Stomach (tissue), 9 donors: ENCODE results near the gene FBXW11. TPM values are rescaled to one million over a fixed set of nuclear protein-coding genes. Genes with fewer than 3 reads are reported as not detected.

ENCODE experiments used
- DNase-seq, 2 donors: peaks; one replicate each; pipeline versions ENCODE4 v3.0.0 to v3.0.0-alpha.2; 2013 to 2019
- H3K27ac ChIP-seq, 5 donors: fragments of 200-600 bp in 4 of 5; sonication (generic) in 4 of 5; one replicate each; pipeline ENCODE4 v1.5.1; 2013 to 2019; ENCODE audit warnings: mild to moderate bottlenecking in 1 of 5, moderate library complexity in 1 of 5
- H3K27me3 ChIP-seq, 3 donors: fragments of 200-600 bp; sonication (generic); one replicate each; pipeline ENCODE4 v1.5.1; 2017 to 2019; ENCODE audit warnings: mixed run types in 1 of 3
- H3K36me3 ChIP-seq, 4 donors: fragments of 200-600 bp; sonication (generic); 1 replicate in 3 of 4; 2 replicates in 1 of 4; pipeline ENCODE4 v1.5.1; 2016 to 2019
- H3K4me1 ChIP-seq, 4 donors: fragments of 200-600 bp; sonication (generic); one replicate each; pipeline ENCODE4 v1.5.1; 2016 to 2019
- H3K4me3 ChIP-seq, 4 donors: fragments of 200-600 bp; sonication (generic) in 3 of 4; one replicate each; pipeline ENCODE4 v1.5.1; 2016 to 2019; ENCODE audit warnings: mild to moderate bottlenecking in 1 of 4
- H3K9me3 ChIP-seq, 4 donors: fragments of 200-600 bp; sonication (generic); one replicate each; pipeline ENCODE4 v1.5.1; 2016 to 2019
- EP300 ChIP-seq: sonication (generic); formaldehyde crosslinking; IDR thresholded peaks from one replicate; pipeline ENCODE4 v1.6.1; 2017; ENCODE audit warnings: antibody characterized with exemption
- POLR2A ChIP-seq, 4 donors: fragments of 450-650 bp; IDR thresholded peaks; one replicate each; pipeline ENCODE4 v1.6.1; 2016; ENCODE audit warnings: antibody characterized with exemption in 4 of 4, control low read depth in 2 of 4, mild to moderate bottlenecking in 1 of 4, moderate library complexity in 1 of 4
- POLR2AphosphoS5 ChIP-seq, 3 donors: sonication (generic); formaldehyde crosslinking; IDR thresholded peaks; one replicate each; pipeline ENCODE4 v1.6.1; 2016; ENCODE audit warnings: antibody characterized with exemption in 3 of 3
- WGBS, 5 donors: extraction: QIAGEN DNeasy Blood & Tissue Kit in 3 of 5; methylation state at CpG; one replicate each; pipeline versions ENCODE4 v1.1.5 to v1.1.7; 2013 to 2018; 5-methylcytosine and 5-hydroxymethylcytosine counted together
- intact Hi-C: fragments of 100-400 bp; cut with DNase I; formaldehyde crosslinking; loops from one replicate; pipeline ENCODE4 v1.15.1; 2023; ENCODE audit warnings: low total_unique reads
- polyA plus RNA-seq, 3 donors: library from polyadenylated mRNA; stranded (reverse); fragments of 200-250 nt; gene quantifications; one replicate each; pipeline ENCODE4 v1.2.3, GENCODE V29; 2013
- total RNA-seq, 5 donors: library from RNA; depleted of rRNA; stranded (reverse); fragments of >200 nt; gene quantifications; one replicate each; pipeline versions ENCODE4 v1.1.0 to v1.2.3, GENCODE V29; 2014 to 2016
- TF ChIP-seq, protein P1 (sequence below), 7 experiments: fragments of 450-650 bp in 4 of 7; fragments of 200-600 bp in 3 of 7; sonication (generic) in 3 of 7; IDR thresholded peaks; one replicate each; pipeline ENCODE4 v1.5.1; 2016 to 2019; ENCODE audit warnings: antibody characterized with exemption in 7 of 7, control low read depth in 2 of 7, mild to moderate bottlenecking in 1 of 7
- donor health status: healthy with polysubstance abuse.
- donor health status: Bipolar disorder and iron deficiency.
- donor health status: healthy.

Gene FBXW11
- total and polyA plus RNA-seq, 8 donors = 4.3 to 117 (median 25.5) TPM

DNA sequence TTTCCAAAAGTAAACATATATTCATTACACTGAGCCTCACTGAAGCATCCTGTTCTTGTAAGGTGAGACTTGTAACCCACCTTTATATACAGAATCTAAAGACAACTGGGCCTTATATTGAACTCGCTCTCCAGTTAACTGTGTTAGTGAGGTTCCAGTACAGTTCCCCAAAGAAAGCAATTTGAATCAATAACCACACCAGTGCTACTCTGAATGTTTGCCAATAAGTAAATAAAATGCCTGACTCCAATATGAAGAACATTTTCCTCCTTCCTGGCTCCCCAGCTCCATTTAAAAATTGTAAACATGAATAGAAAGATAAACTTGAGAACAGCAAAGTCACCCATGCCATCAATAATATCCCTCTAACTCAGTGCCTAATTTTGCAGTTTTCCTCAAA is 50.1 kb downstream of the FBXW11 start:
- H3K4me3 ChIP-seq = no peak overlapping the region
- peak overlapping the region in 4 of 5 donors; percentile 49 to 81 (median 63) for H3K27ac ChIP-seq
- no peaks in the 10 kb centered on the region for H3K27me3 ChIP-seq
- WGBS, 5 donors = 31 to 65% (median 52%) methylated on average over 1 of the region's 1 CpG
- DNase-seq = no peak
- H3K9me3 ChIP-seq = no peaks in the 10 kb centered on the region
- intact Hi-C loops = no loop called here
- H3K4me1 ChIP-seq = peaks cover 62 to 81% (median 72%) of the 10 kb centered on the region in 4 donors
- TF ChIP-seq, protein P1, sequence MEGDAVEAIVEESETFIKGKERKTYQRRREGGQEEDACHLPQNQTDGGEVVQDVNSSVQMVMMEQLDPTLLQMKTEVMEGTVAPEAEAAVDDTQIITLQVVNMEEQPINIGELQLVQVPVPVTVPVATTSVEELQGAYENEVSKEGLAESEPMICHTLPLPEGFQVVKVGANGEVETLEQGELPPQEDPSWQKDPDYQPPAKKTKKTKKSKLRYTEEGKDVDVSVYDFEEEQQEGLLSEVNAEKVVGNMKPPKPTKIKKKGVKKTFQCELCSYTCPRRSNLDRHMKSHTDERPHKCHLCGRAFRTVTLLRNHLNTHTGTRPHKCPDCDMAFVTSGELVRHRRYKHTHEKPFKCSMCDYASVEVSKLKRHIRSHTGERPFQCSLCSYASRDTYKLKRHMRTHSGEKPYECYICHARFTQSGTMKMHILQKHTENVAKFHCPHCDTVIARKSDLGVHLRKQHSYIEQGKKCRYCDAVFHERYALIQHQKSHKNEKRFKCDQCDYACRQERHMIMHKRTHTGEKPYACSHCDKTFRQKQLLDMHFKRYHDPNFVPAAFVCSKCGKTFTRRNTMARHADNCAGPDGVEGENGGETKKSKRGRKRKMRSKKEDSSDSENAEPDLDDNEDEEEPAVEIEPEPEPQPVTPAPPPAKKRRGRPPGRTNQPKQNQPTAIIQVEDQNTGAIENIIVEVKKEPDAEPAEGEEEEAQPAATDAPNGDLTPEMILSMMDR (IDR thresholded peaks at IDR 0.05) = no peak
- TF ChIP-seq POLR2A (IDR thresholded peaks at IDR 0.05) (no peak), POLR2AphosphoS5 (IDR thresholded peaks at IDR 0.05) (no peak), EP300 (no peak)
- peaks cover 0 to 4% (median 0%) of the 10 kb centered on the region in 4 donors for H3K36me3 ChIP-seq

DNA sequence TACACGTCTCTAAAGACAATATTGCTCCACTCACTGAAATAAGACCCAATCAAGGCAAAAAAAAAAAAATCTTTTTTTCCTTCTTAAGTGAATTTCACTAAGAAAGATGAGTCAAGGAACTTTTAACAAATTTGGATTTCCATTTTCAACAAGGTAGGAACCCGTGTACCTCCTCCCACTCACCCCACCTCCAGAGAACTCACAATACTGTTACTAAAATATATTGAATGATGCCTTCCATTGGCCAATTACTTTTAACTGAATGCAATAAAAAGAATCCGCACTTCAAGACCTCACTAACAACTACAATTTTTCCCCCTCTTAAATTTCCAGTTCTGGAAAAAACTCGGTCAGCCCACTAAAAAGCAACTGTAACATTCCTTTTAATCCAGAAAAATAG is 50.7 kb downstream of the FBXW11 start:
- Histone ChIP-seq H3K27ac (peak overlapping the region in 3 of 5 donors; percentile 49 to 81 (median 60)), H3K36me3 (peaks cover 0 to 4% (median 0%) of the 10 kb centered on the region in 4 donors), H3K4me1 (peaks cover 59 to 76% (median 68%) of the 10 kb centered on the region in 4 donors), H3K9me3 (no peaks in the 10 kb centered on the region), H3K4me3 (no peak overlapping the region), H3K27me3 (no peaks in the 10 kb centered on the region)
- 75 to 81% (median 79%) methylated on average over 4 of the region's 4 CpGs for WGBS, 5 donors
- intact Hi-C loops = no loop called here
- TF ChIP-seq POLR2A (IDR thresholded peaks at IDR 0.05) (no peak), EP300 (no peak), POLR2AphosphoS5 (IDR thresholded peaks at IDR 0.05) (no peak)
- TF ChIP-seq, protein P1 (IDR thresholded peaks at IDR 0.05) = no peak
- no peak for DNase-seq

DNA sequence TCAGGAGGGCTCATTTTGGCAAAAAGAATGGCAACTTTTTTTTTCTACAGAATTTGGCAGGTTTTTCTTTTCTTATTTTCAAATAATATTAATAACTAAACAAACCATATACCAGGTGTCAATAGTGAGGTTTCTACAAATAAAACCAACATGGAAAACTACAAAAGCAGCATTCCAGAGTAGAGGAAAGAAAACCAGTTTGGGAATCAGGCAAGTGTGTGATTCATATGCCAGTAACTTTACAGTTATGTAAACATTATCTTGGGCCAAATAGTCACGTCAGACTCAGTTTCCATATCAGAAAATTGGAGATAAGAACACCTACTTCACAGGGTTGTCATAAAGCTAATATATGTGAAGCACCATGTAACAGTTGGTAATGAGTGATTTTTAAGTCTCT is 51.7 kb downstream of the FBXW11 start:
- Histone ChIP-seq H3K27me3 (no peaks in the 10 kb centered on the region), H3K4me3 (no peak overlapping the region), H3K36me3 (no peaks in the 10 kb centered on the region), H3K9me3 (no peaks in the 10 kb centered on the region), H3K27ac (peak overlapping the region in 4 of 5 donors; percentile 34 to 81 (median 63)), H3K4me1 (peaks cover 59 to 71% (median 66%) of the 10 kb centered on the region in 4 donors)
- WGBS, 5 donors = 6 to 31% (median 20%) methylated on average over 1 of the region's 1 CpG
- DNase-seq = no peak
- intact Hi-C loops = no loop called here
- peak in 1 of 3 donors; percentile 42 for TF ChIP-seq POLR2AphosphoS5 (IDR thresholded peaks at IDR 0.05)
- no peak for TF ChIP-seq EP300
- TF ChIP-seq POLR2A (IDR thresholded peaks at IDR 0.05) = no peak

DNA sequence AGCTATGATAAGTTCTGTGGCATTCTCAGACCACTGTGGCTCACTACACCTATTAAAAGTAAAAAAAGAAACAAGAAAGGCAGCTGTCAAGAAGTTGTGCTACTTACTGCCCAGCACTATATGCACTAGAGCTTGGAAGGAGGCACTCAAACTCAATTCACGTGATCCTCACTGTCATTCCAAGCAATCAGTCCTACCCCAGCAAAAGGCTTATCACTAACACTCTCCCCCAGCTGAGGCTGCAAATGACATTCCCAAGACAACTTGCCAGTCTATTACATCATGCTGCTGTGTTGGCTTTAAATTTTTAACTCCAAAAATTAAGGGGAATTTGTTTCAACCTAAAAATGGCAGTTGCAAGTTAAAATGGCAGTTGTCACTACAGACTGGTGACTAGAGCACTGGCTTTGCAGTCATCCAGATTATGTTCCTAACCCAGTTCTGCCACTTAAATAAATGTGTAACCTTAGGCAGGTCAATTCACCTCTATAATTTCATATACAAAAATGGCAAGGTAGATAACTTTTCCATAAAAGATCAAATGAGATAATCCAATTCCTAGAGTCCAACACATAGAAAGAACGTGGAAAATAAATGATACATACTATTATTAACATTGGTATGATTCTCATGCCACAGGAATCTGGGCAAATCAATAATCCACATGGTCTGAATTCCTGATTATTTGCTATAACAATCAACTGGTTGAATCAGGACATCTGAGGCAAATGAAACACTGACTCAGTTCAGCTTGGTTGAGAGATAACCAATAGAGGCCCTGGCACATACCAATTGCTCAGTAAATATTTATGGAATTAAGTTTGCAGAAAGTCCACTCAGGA is 52.4 kb downstream of the FBXW11 start:
- Histone ChIP-seq H3K36me3 (no peaks in the 10 kb centered on the region), H3K4me3 (no peak overlapping the region), H3K4me1 (peaks cover 58 to 76% (median 66%) of the 10 kb centered on the region in 4 donors), H3K27ac (peak overlapping the region; percentile 17 to 81 (median 66)), H3K27me3 (no peaks in the 10 kb centered on the region), H3K9me3 (no peaks in the 10 kb centered on the region)
- intact Hi-C loops = no loop called here
- 27 to 58% (median 35%) methylated on average over 2 of the region's 2 CpGs for whole genome bisulfite sequencing, 5 donors
- TF ChIP-seq POLR2AphosphoS5 (IDR thresholded peaks at IDR 0.05) (no peak), POLR2A (IDR thresholded peaks at IDR 0.05) (no peak), EP300 (no peak)
- TF ChIP-seq, protein P1 (IDR thresholded peaks at IDR 0.05) = no peak
- DNase-seq = no peak
